Muscle of arm (tissue), 12 donors: ENCODE data around the gene ARHGEF16. TPM values are rescaled to one million over a fixed set of nuclear protein-coding genes. Genes with fewer than 3 reads are reported as not detected.

Experiments used
- DNase-seq: peaks from one replicate; pipeline ENCODE4 v3.0.0-alpha.2; 2013
- polyA plus RNA-seq, 12 donors: library from polyadenylated mRNA; unstranded; fragments of 120-200 nt; gene quantifications; one replicate each; pipeline ENCODE4 v1.2.1, GENCODE V29; 2013; ENCODE audit not compliant: insufficient read length in 12 of 12

Gene ARHGEF16
- polyA plus RNA-seq, 12 donors, result 0.21 to 11.1 (median 0.59) TPM; not detected in 1

DNA sequence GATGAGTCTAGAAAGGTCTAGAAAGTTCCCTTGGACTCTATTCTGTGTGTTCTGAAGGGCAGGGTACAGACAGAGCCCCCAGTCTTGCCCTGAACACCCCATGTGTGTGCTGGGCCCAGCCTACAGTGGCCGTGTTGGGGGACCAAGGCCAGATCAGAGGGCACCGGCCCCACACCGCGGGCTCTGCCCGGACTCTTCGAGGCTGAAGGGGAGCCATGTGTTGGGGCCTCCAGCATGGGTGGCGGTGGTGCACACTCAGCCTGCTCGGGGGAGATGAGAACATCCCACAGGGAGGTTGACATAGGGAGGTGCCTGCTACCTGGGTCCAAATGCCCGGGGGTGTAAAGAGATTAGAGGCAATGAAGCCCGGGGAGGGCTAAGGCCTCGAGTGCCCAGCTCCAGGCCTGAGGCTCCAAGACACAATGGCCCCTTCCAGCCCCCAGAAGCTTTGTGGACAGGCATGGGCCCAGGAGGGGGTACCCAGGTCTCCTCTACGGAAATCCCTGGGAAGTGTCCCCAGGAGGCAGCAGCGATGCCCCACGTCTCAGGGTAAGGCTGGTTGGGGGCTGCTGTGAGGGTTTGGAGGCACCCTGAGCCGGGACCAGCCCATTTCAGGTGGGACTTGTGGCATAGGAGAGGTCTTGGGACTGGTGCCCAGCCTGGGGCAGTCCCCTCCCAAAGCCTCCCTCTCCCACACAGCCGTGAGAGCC lies 12.1 kb downstream of the ARHGEF16 start:
- no peak for DNase-seq

DNA sequence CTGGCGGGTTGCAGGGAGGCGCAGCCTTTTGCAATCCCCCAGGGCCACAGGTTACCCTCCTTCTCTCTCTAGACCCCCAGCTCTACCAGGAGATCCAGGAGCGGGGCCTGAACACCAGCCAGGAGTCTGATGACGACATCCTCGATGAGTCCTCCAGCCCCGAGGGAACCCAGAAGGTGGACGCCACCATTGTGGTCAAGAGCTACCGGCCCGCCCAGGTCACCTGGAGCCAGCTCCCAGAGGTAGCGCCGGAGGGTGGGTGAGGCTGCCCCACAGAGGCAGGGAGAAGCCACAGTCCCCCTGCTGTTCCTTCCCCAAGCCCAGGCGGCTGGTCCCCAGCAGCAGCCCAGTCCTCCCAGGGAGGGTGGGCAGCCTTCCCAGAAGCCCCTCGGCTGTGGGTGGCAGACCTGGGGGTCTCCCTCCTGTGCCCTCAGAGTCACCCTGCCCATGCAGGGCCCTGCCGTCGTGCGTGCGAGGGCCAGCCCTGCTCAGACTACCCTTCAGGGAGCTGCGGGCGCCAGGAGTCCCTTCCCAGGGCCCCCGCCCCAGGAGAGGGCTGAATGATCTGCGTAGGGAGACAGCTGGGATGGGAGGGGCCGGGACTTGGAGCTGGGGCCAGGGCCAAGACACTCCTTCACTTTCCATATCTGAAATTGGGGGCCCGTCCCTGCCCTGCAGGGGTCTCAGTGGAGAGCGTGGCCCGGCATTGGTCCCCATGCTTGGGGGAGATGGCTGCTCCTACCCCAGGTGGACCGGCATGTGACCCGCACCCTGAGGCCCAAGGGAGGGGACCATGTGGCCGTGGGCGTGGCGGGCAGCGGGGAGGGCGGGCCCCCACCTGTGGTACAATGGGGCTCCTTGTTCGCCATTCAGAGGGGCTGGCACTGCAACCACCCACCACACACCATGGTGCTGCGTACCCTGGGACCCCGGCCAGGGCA lies 12.9 kb downstream of the ARHGEF16 start:
- no peak for DNase-seq

- no peak for DNase-seq
Observed at GRCh38 chr1:3468236-3469103, 14.0 kb downstream of the ARHGEF16 start.

- no peak for DNase-seq
Observed at GRCh38 chr1:3469104-3469848, 14.8 kb downstream of the ARHGEF16 start.

DNA sequence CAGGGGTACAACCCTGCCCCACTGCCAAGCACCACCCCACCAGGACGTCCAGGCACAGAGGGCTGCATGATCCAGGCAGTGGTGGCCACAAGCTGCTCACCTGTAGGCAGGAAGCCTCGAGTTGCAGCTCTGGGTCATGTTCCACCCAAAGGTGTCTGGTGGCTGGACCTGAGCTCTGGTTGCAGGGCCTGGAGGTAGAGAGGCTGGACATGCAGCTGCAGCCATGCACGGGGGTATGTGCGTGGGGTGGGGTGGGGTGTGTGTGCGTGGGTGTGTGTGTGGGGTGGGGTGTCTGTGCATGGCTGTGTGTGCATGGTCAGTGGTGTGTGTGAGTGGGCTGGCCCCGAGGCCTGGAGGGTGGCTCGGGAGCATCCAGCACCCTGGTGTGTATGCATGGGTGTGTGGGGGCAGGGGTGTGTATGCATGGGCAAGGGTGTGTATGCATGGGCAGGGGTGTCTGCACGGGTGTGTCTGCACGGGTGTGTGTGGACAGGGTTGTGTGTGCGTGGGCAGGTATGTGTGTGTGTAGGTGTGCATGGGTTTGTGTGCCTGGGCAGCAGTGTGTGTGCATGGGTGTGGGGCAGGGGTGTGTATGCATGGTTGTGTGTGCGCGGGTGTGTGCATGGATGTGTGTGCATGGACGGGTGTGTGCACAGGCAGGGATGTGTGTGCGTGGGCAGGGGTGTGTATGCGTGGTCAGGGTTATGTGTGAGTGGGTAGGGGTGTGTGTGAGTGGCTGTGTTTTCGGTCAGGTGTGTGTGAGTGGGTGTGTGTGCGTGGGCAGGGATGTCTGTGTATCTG lies 15.6 kb downstream of the ARHGEF16 start:
- DNase-seq, result no peak

GRCh38 chr1:3470650-3471355 lies 16.3 kb downstream of the ARHGEF16 start:
- DNase-seq, result no peak

- DNase-seq, result no peak
Observed at GRCh38 chr1:3471356-3472087, 17.1 kb downstream of the ARHGEF16 start.

- no peak for DNase-seq
Observed at GRCh38 chr1:3472088-3472850, 17.8 kb downstream of the ARHGEF16 start.

DNA sequence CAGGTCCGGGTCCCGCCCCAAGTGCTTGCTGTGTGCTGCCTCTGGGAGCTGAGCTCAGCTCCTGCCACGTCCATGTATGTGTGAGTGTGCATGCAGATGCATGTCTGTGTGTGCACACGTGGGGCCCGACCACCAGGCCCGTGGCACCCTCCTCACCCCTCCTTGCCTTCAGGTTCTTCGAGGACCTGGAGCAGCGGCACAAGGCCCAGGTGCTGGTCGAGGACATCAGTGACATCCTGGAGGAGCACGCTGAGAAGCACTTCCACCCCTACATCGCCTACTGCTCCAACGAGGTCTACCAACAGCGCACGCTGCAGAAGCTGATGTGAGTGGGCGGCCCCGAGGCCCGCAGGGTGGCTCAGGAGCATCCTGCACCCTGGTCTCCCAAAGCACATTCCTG lies 18.4 kb downstream of the ARHGEF16 start:
- no peak for DNase-seq

DNA sequence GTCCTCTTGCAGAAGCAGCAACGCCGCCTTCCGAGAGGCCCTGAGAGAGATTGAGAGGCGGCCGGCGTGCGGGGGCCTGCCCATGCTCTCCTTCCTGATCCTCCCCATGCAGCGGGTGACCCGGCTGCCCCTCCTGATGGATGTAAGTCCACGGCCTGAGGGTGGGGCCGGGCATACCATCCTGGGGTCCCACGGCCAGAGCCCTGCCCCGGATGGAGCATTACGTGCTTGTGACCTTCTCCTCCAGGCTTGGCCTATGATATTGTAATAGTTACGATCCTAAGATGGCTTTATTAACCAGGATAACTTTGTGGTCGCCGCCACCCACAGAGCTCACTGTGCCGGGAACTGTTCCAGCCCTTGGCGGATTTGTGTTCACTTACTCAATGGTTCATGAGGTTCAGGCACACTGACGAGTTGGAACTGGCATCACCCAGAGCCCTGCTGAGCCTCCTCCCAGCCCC lies 18.9 kb downstream of the ARHGEF16 start:
- DNase-seq, result no peak

GRCh38 chr1:3474016-3474415 lies 19.6 kb downstream of the ARHGEF16 start:
- no peak for DNase-seq

DNA sequence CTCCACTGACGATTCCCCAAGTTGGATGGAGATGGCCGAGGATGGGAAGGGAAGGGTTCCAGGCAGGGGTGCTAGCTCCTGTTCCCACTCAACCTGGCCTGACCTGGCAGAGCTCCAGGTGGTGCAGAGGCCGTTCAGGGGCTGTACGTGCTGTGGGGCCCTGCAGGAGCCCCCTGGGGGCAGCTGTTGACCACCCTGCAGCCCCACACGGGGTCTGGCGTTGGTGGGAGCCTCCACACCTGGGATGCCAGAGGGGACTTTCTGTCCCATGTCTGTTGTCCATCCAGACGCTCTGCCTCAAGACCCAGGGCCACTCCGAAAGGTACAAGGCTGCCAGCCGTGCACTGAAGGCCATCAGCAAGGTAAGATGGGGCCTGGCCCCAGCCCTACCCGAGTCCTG lies 20.0 kb downstream of the ARHGEF16 start:
- no peak for DNase-seq

- DNase-seq, result no peak
Observed at GRCh38 chr1:3475839-3476573, 21.5 kb downstream of the ARHGEF16 start.

GRCh38 chr1:3476666-3477065 lies 22.2 kb downstream of the ARHGEF16 start:
- DNase-seq, result no peak

DNA sequence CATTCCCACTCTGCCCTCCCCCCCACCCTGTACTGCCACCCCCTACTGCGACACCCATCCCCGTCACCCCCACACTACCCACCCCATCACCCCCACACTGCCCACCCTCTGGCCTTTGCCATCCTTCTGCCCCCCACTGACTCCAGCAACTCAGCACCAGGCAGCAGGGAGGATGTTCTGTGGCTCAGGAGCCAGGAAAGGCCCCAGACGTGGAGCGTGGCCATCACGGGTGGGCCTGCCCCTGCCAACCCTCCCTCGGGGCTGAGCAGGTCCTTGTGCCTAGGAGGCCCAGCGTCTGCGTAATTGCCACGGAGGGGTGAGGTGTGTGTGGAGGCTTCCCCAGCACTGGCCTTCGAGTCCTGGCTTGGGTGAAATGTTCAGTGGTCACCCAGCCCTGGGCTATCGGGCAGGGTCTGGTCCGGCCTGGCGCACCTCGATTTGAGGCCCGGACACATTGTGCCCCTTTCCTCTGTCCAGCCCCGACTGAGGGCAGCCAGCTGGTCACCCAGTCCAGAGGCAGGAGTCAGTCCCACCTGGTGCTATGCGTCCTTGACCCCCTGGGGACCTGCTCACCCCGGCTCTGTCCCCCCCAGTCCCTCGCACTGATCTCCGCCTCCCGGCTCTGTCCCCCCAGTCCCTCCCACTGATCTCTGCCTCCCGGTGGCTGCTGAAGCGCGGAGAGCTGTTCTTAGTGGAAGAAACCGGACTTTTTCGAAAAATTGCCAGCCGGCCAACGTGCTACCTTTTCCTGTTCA lies 23.0 kb downstream of the ARHGEF16 start:
- DNase-seq, result no peak

DNA sequence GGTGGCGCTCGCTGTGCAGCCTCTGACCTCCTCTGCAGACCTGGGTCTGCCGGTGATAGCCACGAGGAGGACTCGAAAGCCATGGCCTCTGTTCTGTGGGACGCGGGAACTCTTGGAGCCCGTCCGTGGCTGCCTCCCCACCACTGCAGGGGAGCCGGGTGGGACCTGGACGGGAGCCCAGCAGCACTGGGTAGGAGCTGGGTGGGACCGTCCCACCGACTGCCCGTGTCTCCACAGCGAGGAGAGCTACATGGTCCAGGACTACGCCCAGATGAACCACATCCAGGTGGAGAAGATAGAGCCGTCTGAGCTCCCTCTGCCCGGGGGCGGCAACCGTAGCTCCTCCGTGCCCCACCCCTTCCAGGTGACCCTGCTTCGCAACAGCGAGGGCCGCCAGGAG lies 23.7 kb downstream of the ARHGEF16 start:
- DNase-seq, result no peak
